SU-DHL-6 (cell line): ENCODE measurements around the gene ADD2.

Source experiments
- H2AFZ ChIP-seq: fragments of 200-600 bp; sonication (generic); 2 replicates; pipeline ENCODE4 v1.6.1; 2014; ENCODE audit warnings: low read depth, mild to moderate bottlenecking, moderate library complexity, mixed read lengths, antibody characterized with exemption, low read length; ENCODE audit not compliant: severe bottlenecking
- H3F3A ChIP-seq: fragments of 200-600 bp; shearing (Covaris generic); 2 replicates; pipeline ENCODE4 v1.6.0; 2016; ENCODE audit warnings: antibody characterized with exemption, mild to moderate bottlenecking; ENCODE audit not compliant: insufficient read depth
- H3K27ac ChIP-seq: fragments of 200-600 bp; sonication (generic); 2 replicates; pipeline ENCODE4 v1.5.1; 2016; ENCODE audit warnings: low read depth, mild to moderate bottlenecking, low read length, moderate library complexity, mixed read lengths
- H3K27me3 ChIP-seq: fragments of 200-600 bp; sonication (generic), shearing (Covaris generic); 2 replicates; pipeline ENCODE4 v1.6.0; 2014; ENCODE audit warnings: mild to moderate bottlenecking, low read length
- H3K36me3 ChIP-seq: fragments of 200-600 bp; sonication (generic); 2 replicates; pipeline ENCODE4 v1.6.1; 2014; ENCODE audit warnings: mild to moderate bottlenecking, low read length, mixed read lengths
- H3K4me2 ChIP-seq: fragments of 300-600, 200-600 bp; shearing (Covaris generic), sonication (generic); 2 replicates; pipeline ENCODE4 v1.6.0; 2014; ENCODE audit warnings: low read length, low read depth, mild to moderate bottlenecking; ENCODE audit not compliant: poor library complexity, severe bottlenecking
- H3K4me3 ChIP-seq: fragments of 200-600 bp; sonication (generic); 2 replicates; pipeline ENCODE4 v1.5.1; 2014; ENCODE audit warnings: antibody characterized with exemption, low read length, mild to moderate bottlenecking, mixed read lengths; ENCODE audit not compliant: insufficient read depth, poor library complexity, severe bottlenecking
- H3K79me2 ChIP-seq: fragments of 200-600 bp; sonication (generic); 2 replicates; pipeline ENCODE4 v1.6.1; 2014; ENCODE audit warnings: mild to moderate bottlenecking, low read length, moderate library complexity; ENCODE audit not compliant: insufficient read depth
- H3K9ac ChIP-seq: fragments of 200-600 bp; sonication (generic); 2 replicates; pipeline ENCODE4 v1.7.0; 2014; ENCODE audit warnings: mild to moderate bottlenecking, low read length
- H3K9me2 ChIP-seq: fragments of 200-600 bp; sonication (generic); replicated peaks from 2 replicates; pipeline ENCODE4 v1.6.1; 2014; ENCODE audit warnings: low read length; ENCODE audit not compliant: insufficient read depth
- H3K9me3 ChIP-seq: fragments of 200-600 bp; sonication (generic); 2 replicates; pipeline ENCODE4 v1.6.1; 2014; ENCODE audit warnings: low read length, mixed read lengths; ENCODE audit not compliant: insufficient read depth
- H4K20me1 ChIP-seq: fragments of 200-600 bp; sonication (generic); 2 replicates; pipeline ENCODE4 v1.6.1; 2014; ENCODE audit warnings: low read depth, mild to moderate bottlenecking, antibody characterized with exemption, low read length, moderate library complexity, mixed read lengths
- EZH2phosphoT487 ChIP-seq: fragments of 200-600 bp; sonication (generic), shearing (Covaris generic); conservative IDR thresholded peaks from 2 replicates; pipeline ENCODE4 v1.6.1; 2018; ENCODE audit warnings: mild to moderate bottlenecking, antibody characterized with exemption, low read length, moderate library complexity, mixed read lengths
- TF ChIP-seq, protein P1 (sequence below): fragments of 200-600 bp; sonication (generic); IDR thresholded peaks from one replicate; pipeline ENCODE4 v1.5.1; 2017; ENCODE audit warnings: antibody characterized with exemption, mild to moderate bottlenecking, low read length, moderate library complexity; ENCODE audit not compliant: insufficient read depth, poor library complexity, severe bottlenecking

The ADD2 gene

GRCh38 chr2:70663411-70663810 lies 104.6 kb downstream of the ADD2 start:
- H3K27ac ChIP-seq, result no peak overlapping the region
- no peak overlapping the region for H3K9ac ChIP-seq
- H3K79me2 ChIP-seq, result no peaks in the 10 kb centered on the region
- H3K9me2 ChIP-seq, result no peaks in the 10 kb centered on the region
- no peaks in the 10 kb centered on the region for H3K9me3 ChIP-seq
- no peaks in the 10 kb centered on the region for H4K20me1 ChIP-seq
- no peaks in the 10 kb centered on the region for H3K36me3 ChIP-seq
- H3F3A ChIP-seq, result no peaks in the 10 kb centered on the region
- H2AFZ ChIP-seq, result no peak overlapping the region
- no peaks in the 10 kb centered on the region for H3K27me3 ChIP-seq
- H3K4me3 ChIP-seq, result no peak overlapping the region
- H3K4me2 ChIP-seq, result no peak overlapping the region
- TF ChIP-seq, protein P1, sequence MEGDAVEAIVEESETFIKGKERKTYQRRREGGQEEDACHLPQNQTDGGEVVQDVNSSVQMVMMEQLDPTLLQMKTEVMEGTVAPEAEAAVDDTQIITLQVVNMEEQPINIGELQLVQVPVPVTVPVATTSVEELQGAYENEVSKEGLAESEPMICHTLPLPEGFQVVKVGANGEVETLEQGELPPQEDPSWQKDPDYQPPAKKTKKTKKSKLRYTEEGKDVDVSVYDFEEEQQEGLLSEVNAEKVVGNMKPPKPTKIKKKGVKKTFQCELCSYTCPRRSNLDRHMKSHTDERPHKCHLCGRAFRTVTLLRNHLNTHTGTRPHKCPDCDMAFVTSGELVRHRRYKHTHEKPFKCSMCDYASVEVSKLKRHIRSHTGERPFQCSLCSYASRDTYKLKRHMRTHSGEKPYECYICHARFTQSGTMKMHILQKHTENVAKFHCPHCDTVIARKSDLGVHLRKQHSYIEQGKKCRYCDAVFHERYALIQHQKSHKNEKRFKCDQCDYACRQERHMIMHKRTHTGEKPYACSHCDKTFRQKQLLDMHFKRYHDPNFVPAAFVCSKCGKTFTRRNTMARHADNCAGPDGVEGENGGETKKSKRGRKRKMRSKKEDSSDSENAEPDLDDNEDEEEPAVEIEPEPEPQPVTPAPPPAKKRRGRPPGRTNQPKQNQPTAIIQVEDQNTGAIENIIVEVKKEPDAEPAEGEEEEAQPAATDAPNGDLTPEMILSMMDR, result no peak
- TF ChIP-seq EZH2phosphoT487, result no peak

DNA sequence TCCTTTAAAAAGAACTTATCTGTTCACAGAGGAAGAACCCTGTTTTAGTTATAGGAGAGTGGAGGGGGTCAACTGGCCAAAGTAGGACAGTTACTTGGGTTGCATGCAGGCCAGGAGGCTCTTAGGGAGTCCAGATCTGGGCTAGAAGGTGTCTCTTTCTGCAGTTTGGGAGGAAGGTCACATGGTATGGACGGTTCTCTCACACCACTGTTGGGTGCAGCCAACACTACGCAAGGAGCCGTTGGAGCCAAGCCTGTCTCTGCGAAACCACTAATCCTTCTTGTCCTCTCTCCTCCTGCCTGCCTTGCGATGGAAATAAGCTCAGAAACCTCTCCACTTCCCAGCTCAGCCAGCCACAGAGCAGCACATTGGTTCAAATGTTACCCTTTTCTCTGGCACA lies 108.4 kb downstream of the ADD2 start:
- Histone ChIP-seq H3F3A (no peaks in the 10 kb centered on the region), H3K36me3 (no peaks in the 10 kb centered on the region), H3K27me3 (no peaks in the 10 kb centered on the region), H4K20me1 (no peaks in the 10 kb centered on the region), H3K79me2 (no peaks in the 10 kb centered on the region), H3K27ac (no peak overlapping the region), H2AFZ (no peak overlapping the region), H3K4me2 (no peak overlapping the region), H3K9me3 (no peaks in the 10 kb centered on the region), H3K9ac (no peak overlapping the region), H3K4me3 (no peak overlapping the region), H3K9me2 (no peaks in the 10 kb centered on the region)
- no peak for TF ChIP-seq EZH2phosphoT487
- TF ChIP-seq, protein P1, result no peak

GRCh38 chr2:70658476-70658875 lies 109.5 kb downstream of the ADD2 start:
- no peaks in the 10 kb centered on the region for H3K27me3 ChIP-seq

More at GRCh38 chr2:70658476-70658875, 109.5 kb downstream of the ADD2 start:
- H3F3A ChIP-seq, result no peaks in the 10 kb centered on the region
- H3K9me3 ChIP-seq, result no peaks in the 10 kb centered on the region
- H3K9ac ChIP-seq, result no peak overlapping the region
- TF ChIP-seq, protein P1, result no peak
- no peak for TF ChIP-seq EZH2phosphoT487
- H4K20me1 ChIP-seq, result no peaks in the 10 kb centered on the region
- H3K36me3 ChIP-seq, result no peaks in the 10 kb centered on the region
- no peak overlapping the region for H2AFZ ChIP-seq
- no peaks in the 10 kb centered on the region for H3K9me2 ChIP-seq
- H3K4me3 ChIP-seq, result no peak overlapping the region
- H3K27ac ChIP-seq, result no peak overlapping the region
- H3K4me2 ChIP-seq, result no peak overlapping the region
- no peaks in the 10 kb centered on the region for H3K79me2 ChIP-seq
